G401 (cell line): Measurements from ENCODE around the gene PTPRN2. TPM values are rescaled to one million over a fixed set of nuclear protein-coding genes. Genes with fewer than 3 reads are reported as not detected.
"Not testable (repeated sequence)": the region's sequence is repeated elsewhere in the genome, so short reads cannot be mapped to it uniquely, and the experiment has no call there.

Experiments
- DNase-seq: peaks from one replicate; pipeline ENCODE4 v3.0.0-alpha.2; 2015; ENCODE audit warnings: low spot score
- in situ Hi-C: cut with HindIII; loops from 2 replicates; pipeline ENCODE4 v1.10.0; 2016; ENCODE audit warnings: low sequenced_read_pairs, mixed read lengths
- total RNA-seq: library from RNA; depleted of rRNA; stranded (reverse); fragments of >200 nt; shearing (Covaris generic); gene quantifications from 2 replicates; pipeline ENCODE4 v1.2.3, GENCODE V29; 2014

The PTPRN2 gene
- total RNA-seq, 1 experiment from 2014 or later = not detected

DNA sequence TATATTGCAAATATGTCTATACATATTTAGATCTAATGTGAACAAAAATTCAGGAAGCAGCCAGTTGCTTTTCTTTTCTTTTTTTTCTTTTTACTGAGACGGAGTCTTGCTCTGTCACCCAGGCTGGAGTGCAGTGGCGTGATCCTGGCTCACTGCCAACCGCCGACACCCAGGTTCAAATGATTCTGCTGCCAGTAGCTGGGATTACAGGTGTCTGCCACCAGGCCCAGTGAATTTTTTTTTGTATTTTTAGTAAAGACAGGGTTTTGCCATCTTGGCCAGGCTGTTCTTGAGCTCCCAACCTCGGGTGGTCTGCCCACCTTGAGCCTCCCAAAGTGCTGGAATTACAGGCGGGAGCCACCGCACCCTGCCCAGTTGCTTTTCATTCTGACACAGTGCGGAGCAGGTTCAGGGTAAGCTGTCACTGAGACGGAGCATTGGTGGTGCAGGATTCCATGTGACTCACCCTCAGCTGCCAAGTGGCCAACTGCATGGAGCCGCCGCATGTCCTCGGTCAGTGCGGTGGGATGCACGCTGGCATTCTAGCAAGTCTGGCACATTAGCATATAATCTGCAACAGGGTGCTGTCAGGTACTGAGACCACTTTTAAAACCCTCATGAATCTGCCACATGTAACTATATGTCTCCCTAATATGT is 888.1 kb downstream of the PTPRN2 start:
- no peak for DNase-seq

DNA sequence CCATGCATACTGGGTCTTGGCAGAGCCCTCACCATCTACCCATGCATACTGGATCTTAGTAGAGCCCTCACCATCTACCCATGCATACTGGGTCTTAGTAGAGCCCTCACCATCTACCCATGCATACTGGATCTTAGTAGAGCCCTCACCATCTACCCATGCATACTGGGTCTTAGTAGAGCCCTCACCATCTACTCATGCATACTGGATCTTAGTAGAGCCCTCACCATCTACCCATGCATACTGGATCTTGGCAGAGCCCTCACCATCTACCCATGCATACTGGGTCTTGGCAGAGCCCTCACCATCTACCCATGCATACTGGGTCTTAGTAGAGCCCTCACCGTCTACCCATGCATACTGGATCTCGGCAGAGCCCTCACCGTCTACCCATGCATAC is 890.3 kb downstream of the PTPRN2 start:
- not testable (repeated sequence) for DNase-seq

More for the DNA sequence above, 888.1 kb downstream of the PTPRN2 start:
- in situ Hi-C loops = no loop called here

DNA sequence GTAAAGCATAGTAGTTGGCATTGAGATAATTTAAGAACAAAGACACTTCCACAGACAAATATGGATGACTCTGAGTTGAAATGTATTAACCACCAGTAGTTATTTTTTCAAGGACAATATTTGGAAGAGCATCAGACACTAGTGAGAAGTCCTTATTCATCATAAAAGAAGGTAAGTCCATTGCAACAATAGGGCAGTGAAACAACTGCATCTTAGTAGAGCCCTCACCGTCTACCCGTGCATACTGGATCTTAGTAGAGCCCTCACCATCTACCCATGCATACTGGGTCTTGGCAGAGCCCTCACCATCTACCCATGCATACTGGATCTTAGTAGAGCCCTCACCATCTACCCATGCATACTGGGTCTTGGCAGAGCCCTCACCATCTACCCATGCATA is 892.0 kb downstream of the PTPRN2 start:
- not testable (repeated sequence) for DNase-seq

More for the DNA sequence above, 890.3 kb downstream of the PTPRN2 start:
- in situ Hi-C loops = not testable (repeated sequence)

DNA sequence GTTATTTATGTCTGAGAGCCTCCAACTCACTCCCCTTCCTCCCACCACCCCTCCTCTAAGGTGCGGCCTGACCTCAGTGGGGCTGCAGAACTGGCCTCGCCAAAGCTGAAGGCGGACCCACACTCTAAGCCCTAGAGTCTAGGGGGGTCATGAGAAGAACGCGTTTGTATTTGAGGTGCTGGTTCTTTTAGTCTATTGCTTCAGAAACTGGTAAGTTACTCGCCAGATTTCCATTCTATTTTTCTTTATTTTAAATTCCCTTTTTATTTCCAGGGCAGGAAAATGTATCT is 893.3 kb downstream of the PTPRN2 start:
- in situ Hi-C loops = no loop called here
- no peak for DNase-seq

More for the DNA sequence above, 892.0 kb downstream of the PTPRN2 start:
- in situ Hi-C loops = not testable (repeated sequence)

DNA sequence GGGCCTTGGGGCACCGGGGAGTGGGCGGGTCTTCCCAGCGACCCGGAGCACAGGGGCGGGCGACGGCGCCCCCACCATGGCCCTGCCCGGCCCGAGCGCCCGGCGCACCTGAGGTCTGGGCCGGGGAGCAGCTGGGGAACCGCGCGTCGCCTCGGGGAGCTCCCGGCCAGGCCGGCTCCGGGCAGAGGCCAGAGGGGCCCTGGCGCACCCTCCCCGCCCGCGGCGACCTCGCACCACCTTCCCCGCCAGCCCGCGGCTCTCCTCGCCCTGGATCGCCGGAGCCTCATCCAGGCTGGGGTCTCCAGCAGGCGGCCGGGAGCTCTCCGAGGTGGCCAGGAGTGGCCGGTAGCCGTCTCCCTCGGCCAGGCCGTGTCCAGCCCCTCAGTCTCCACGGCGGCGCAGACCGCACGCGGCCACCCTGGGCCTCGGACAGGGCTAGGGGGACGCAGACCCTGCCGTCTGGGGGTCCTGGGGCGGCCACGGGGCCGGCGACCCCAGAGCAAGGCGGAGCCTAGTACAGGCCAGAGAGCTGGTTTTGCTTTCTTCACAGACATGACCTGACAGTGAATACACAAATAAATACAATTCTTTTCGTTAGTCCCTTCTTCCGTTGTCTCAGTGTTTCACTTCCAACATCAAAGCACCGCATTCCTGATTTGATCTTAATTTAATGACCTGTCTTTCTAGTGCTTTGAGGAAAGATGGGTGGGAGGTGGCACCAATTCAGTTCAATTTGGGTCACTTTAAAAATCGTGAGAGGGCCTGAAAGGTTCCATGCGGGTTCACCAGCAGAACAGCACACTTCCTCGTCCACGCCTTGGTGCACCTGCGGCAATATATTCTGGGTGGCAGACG is 893.9 kb downstream of the PTPRN2 start:
- in situ Hi-C loops = no loop called here
- DNase-seq = no peak

DNA sequence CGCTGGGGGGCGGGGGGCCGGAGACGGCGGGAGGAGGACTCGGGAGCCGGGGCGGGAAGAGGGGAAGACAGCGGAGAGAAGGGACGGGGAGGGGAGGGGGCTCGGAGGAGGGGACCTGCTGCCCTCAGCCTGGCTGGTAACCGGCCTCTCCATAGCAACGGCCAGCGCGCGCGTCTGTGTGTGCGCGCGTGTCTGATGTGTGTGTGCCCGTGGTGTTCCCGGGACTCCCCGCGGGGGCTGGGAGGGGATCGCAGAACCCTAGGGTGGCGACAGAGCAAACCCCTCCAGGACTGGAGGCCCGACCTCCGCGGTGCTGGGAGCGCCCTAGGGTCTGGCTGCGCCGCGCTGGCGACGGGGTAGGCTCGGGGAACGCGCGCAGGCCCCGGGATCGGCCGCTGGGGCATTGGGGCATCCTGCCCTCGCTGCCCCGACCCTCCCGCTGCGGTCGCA is 894.5 kb downstream of the PTPRN2 start:
- DNase-seq = no peak
- in situ Hi-C loops = no loop called here

DNA sequence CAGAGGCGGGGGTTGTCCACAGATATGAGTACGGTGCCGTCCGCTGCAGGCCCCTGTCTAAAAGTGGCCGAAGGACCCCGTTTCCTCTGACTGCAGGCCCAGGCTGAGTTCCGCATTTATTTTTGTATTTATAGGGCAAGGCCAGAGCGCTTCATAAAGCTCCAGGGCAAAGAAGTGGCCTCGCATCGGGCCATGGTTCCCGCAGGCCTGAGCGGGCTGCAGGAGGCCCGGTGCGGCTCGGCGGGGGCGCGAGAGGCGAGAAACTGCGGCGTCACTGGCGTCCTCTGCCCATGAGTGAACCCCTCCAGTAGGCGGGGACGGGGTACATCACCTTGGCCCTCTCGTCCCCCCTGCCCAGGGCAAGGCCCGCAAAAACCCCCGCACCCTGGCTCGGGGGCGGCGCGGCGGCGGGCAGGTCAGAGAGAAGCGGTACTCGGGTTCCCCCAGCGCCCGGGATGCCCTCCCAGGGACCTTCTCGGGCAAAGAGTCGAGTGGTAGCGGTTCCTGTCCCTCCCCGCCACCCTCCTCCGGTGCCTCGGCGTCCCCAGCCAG is 895.1 kb downstream of the PTPRN2 start:
- DNase-seq = no peak
- in situ Hi-C loops = no loop called here

DNA sequence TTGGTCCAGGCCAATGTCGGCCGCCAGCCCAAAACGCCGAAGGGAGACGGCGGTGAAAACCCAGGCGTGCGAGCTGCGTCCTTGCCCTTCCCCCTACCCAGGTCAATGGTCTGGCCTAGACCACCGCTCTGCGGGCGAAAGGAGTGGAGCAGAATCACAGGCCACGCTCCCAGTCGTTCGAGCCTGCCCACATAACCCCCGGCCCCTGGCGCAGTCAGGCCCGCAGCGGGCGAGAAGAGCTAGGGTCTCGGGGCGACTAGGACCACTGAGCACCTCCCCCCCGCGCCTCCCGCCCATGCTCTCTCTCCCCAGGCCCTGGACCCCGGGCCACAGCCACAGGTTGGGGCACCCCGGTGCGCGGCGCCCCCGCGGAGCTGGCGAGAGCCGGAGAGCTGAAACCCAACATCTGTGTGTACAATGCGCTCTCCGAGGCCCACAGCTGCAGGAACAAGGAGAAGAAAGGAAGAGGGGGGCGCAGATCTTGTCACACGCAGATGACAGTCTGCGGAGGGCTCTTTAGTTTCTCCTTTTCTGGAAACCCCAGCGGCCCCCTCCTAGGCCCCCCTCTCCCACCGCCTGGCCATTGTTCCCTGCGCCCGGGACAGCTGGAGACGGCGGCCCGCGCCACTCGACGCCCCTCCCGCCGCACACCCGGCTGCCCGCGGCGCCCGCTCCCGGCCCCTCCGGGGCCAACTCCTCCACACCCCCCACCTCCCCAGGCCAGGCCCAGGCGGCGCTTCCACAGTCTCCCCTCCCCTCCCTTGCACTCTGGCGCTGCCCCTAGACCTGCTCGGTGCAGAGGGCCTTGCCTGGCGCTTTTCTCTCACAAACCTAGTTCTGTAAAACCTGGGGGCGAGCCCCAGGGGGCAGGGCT is 895.8 kb downstream of the PTPRN2 start:
- DNase-seq = no peak
- in situ Hi-C loops = no loop called here

DNA sequence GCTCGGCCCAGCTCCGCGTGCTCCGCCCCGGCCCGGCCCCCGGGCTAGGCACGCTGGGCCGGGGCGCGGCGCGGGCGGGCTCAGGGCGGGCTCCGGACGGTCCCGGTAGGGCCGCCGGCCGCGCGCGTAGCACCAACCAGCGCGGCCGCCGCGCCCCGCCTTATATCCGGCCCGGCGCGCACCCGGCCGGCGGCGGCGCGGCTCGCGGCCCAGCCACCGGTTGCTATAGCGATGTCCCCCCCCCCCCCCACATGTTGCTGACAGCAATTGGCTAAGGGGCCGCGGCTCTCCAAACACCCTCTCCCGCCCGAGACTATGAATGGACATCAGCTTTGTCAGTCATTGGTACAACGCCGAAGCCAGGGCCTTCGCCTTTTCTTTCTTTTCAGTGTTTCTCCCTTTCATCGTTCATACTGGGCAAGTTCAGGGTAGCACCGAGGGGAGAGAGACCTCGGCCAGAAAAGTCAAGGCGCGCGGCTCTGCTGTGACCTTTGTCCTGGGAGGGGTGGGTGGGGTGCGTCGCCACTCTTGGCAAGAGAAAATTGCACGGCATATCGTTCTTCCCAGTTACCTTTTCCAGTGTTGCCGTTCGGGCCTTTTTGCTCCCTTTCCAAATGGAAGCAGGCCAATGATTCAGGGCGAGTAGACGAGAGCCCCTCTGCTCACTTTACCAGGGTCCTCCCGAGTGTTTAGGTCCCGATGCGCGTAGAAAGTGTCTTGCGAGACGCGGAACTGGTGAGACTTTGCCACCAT is 896.6 kb downstream of the PTPRN2 start:
- in situ Hi-C loops = no loop called here
- DNase-seq = peak; percentile 22

DNA sequence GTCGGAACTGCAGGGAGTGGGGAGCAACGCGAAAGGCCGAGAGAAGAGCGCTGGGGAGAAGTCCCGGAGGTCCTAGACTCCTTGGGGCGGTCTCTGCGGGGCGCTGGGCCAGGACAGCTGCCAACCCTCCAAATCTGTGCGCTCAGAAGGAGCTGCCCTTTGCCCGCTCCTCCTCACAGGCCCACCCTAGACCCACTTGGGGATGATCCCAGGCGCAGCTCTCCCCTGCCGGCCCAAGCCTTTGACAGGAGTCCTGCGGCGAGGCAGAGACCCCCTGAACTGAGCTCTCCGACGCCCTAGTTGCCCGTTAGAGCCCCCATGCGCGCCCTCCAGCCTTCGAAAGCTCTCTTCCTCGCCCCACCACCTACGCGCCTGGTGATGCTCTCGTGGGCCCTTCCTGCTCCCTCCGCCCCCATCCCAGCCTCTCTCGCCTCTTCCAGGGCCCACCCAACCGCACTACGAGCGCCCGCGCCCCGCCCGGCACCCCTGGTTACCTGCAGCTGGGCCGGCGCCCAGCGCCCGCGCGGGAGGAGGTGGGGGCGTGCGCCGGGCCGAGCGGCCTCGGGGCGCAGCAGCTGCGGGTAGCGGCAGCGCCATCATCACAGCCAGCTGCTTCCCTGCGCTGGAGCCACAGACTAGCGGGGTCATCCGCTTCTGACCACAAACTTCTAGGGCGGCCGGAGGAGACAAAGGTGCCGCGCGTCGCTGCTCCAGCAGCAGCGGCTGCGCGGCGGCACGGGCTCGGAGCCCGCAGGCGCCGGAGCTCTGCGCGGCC is 897.4 kb downstream of the PTPRN2 start:
- in situ Hi-C loops = no loop called here
- no peak for DNase-seq

DNA sequence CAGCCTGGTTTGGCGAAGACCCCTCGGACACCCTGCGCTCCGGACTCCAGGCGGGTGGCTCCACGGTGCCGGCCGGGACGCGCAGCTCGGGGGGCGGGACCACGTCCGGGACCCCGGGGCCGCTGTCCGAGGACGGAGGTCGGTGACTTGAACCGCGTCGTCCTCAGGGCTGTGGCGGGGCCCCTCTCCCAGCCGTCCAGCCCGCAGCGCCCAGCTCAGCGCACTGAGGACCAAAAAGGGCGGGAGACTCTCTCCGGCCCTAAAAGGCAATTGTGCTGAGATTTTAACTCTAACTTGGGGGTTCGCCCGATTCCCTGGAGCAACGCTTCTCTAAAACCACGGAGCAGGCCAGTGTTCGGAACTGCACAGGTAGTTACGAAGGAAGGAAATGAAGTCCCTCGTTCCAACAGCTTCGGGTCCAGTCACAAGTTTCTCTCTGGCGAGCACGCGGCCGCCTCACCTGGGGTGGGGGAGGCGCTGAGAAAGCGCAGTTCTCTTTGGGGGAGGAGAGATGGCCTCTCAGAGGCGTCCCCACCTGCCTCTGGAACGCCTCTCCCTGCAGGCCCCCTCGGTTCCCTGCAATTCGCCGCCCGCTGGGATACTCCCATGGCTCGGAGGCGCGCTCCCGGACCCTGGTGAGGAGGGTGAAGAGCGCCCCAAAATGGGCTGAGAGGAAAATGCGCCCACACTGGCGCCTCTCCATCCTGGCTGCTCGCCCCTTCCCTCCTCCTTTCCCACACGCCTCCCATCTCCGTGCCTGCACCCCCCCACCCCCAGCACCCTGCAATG is 898.2 kb downstream of the PTPRN2 start:
- DNase-seq = no peak
- in situ Hi-C loops = no loop called here

DNA sequence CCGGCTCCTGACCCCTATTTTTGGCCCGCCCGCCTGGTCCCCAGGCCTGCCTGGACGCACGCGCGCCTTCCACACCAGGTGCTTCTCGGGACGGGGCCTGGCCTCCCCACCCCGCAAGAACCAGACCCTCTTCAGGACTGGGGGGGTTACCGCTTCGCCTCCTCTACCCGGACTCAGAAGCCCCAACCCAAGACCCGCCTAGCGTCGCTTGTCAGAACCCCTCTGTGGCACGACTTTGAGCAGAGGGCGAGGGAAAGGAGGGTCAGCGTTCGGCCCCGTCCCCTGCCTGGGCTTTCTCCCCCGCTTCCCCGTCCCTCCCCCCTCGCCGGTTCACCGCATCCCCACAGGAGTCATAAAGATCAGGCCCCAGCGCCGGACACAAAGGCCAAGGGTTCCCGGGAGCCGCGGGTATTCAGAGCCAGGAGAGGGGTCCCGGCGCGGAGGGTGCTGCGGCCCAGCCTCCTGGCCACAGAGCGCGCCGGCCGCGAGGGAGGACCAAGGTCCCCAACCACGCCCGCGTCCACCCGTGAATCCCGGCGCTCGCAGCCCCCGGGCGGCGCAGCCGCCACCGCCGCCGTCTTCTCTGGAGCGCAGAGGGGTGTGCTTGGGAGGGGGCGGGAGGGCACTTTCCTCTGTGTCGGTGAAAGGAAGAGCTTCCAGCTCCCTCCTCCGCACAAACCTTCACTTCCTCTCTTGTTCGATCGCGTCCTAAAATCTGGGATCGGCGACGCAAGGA is 898.9 kb downstream of the PTPRN2 start:
- in situ Hi-C loops = no loop called here
- no peak for DNase-seq

DNA sequence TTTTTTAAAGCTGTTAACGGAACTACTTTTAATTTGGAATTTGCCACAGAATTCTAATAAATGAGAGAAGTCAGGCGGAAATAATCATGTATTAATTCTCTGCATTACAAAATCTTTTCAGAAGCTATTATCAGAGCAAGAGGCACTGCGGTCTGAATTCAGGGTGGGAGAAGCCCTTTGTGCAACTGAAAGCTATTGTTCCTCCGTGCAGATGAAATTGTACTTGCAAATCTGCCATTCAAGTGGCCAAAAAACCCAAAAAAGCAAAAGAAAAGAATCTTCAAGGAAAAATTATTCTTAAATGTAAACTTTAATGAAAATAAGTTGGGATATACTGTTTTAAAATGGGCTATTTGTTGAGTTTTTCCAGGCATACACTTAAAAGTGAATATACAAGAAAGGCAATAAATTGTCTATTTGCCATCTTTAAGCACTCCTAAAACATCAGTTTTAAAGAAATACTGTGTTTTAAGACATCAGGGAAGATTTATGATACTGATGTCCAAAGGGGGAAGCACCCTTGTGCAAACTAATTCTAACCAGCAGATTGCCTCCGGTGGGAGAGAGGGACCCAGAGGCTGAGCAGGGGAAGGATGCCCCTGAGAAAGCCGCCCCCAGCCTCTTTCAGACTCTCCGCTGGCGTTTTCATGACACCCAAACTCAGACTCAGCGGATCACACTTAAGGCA is 899.6 kb downstream of the PTPRN2 start:
- in situ Hi-C loops = no loop called here
- DNase-seq = no peak

DNA sequence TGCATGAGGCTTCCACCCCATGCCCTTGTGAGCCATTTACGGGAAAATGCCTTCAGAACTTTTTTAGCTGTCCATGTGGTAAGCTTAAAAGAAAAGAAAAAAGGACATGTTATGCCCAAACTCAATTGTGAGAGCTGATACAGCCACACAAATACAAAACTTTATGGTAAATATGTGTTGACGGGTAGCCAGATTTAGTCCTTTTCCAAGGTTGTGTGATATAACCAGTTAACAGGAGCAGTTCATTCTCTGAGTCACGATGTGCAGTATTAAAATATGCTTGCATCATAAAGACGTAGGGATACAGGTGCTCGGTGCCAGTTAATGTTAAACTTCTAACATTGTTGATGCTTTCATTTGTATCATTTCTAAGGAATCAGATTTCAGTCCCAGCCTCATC is 900.5 kb downstream of the PTPRN2 start:
- DNase-seq = no peak
- in situ Hi-C loops = no loop called here

DNA sequence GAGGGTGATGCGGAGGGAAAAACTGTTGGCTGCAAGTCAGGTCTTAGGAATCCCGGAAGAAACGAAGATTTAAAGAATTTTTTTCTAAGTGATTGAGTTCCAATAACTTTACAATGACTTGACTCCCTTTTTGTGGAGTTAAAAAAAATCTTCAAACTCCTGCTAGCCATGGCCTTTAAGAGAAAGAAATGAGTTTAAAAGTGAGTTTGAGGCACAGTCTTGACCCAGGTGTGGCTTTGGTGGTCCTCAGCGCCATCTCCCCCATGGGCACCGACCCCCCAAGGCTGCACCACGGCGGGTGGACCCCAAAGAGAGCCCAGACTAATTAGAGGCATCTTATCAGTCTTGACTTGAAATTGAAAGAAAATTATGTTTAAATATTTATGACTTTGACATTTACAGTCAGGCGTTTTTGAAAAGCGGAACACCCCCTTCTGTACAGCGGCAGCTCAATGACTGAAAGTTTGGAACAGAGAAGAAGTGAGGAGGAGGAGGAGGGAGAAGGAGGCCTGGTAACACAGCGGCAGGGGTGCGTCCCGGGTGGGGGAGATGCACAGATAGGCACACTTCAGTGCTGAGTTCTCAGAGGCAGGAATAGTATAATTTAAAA is 901.2 kb downstream of the PTPRN2 start:
- in situ Hi-C loops = no loop called here
- no peak for DNase-seq
